Measurements from ENCODE around the gene P4HTM.

P4HTM gene

GRCh38 chr3:48963591-48963990 is 26.4 kb upstream of the P4HTM start:
- no peak for DNase-seq (ENCODE audit: low read depth in 1 of 2, low spot score in 1 of 2)

GRCh38 chr3:48966367-48966766 is 23.7 kb upstream of the P4HTM start:
- no peaks in the 10 kb centered on the region for H3K27me3 ChIP-seq (ENCODE audit: insufficient read depth, poor library complexity, severe bottlenecking)
- no peak for TF ChIP-seq POLR2AphosphoS5 (IDR thresholded peaks at IDR 0.05; ENCODE audit: low read depth)
- no peak overlapping the region for H3K4me3 ChIP-seq (replicated peaks; ENCODE audit: insufficient read depth, low read length)
- DNase-seq (ENCODE audit: low read depth in 1 of 2, low spot score in 1 of 2) = no peak
- H3K27ac ChIP-seq (replicated peaks) = no peak overlapping the region

More at GRCh38 chr3:48963591-48963990, 26.4 kb upstream of the P4HTM start:
- no peaks in the 10 kb centered on the region for H3K27me3 ChIP-seq (ENCODE audit: insufficient read depth, poor library complexity, severe bottlenecking)
- no peak overlapping the region for H3K27ac ChIP-seq (replicated peaks)
- no peak for TF ChIP-seq POLR2AphosphoS5 (IDR thresholded peaks at IDR 0.05; ENCODE audit: low read depth)
- no peak for TF ChIP-seq CTCF (IDR thresholded peaks at IDR 0.05; ENCODE audit: insufficient read depth, low read length)
- no peak for TF ChIP-seq REST (IDR thresholded peaks at IDR 0.05; ENCODE audit: insufficient replicate concordance, low read depth)
- no peak for TF ChIP-seq SPI1 (IDR thresholded peaks at IDR 0.05; ENCODE audit: borderline replicate concordance, low read depth)
- TF ChIP-seq GABPA (IDR thresholded peaks at IDR 0.05; ENCODE audit: low read depth) = no peak
- no peak overlapping the region for H3K4me3 ChIP-seq (replicated peaks; ENCODE audit: insufficient read depth, low read length)

GRCh38 chr3:48966876-48967361 is 23.1 kb upstream of the P4HTM start:
- Histone ChIP-seq H3K27me3 (ENCODE audit: insufficient read depth, poor library complexity, severe bottlenecking) (no peaks in the 10 kb centered on the region), H3K4me3 (replicated peaks; ENCODE audit: insufficient read depth, low read length) (no peak overlapping the region), H3K27ac (replicated peaks) (no peak overlapping the region)
- no peak for DNase-seq (ENCODE audit: low read depth in 1 of 2, low spot score in 1 of 2)
- TF ChIP-seq CTCF (IDR thresholded peaks at IDR 0.05; ENCODE audit: insufficient read depth, low read length) = no peak

- no peak for TF ChIP-seq POLR2AphosphoS5 (IDR thresholded peaks at IDR 0.05; ENCODE audit: low read depth)
- no peak for TF ChIP-seq GABPA (IDR thresholded peaks at IDR 0.05; ENCODE audit: low read depth)
- no peak for TF ChIP-seq CTCF (IDR thresholded peaks at IDR 0.05; ENCODE audit: insufficient read depth, low read length)
- no peak for TF ChIP-seq REST (IDR thresholded peaks at IDR 0.05; ENCODE audit: insufficient replicate concordance, low read depth)
- no peak for TF ChIP-seq SPI1 (IDR thresholded peaks at IDR 0.05; ENCODE audit: borderline replicate concordance, low read depth)
- Histone ChIP-seq H3K27ac (replicated peaks) (no peak overlapping the region), H3K27me3 (ENCODE audit: insufficient read depth, poor library complexity, severe bottlenecking) (no peaks in the 10 kb centered on the region), H3K4me3 (replicated peaks; ENCODE audit: insufficient read depth, low read length) (no peak overlapping the region)
- DNase-seq (ENCODE audit: low read depth in 1 of 2, low spot score in 1 of 2) = no peak
Observed at GRCh38 chr3:48970586-48970985, 19.5 kb upstream of the P4HTM start.
